Right atrium auricular region (tissue), 2 donors: ENCODE results near the gene ZNF532. TPM values are rescaled to one million over a fixed set of nuclear protein-coding genes. Genes with fewer than 3 reads are reported as not detected.

Source experiments
- DNase-seq: peaks from one replicate; pipeline ENCODE4 v3.0.0-alpha.2; 2019; ENCODE audit warnings: low spot score
- H3K27ac ChIP-seq, 2 donors: fragments of 200-600 bp; sonication (generic); 1 replicate in 1 of 2; 2 replicates in 1 of 2; pipeline ENCODE4 v1.5.1; 2016 to 2019
- H3K27me3 ChIP-seq, 2 donors: fragments of 200-600 bp; sonication (generic); one replicate each; pipeline versions ENCODE4 v1.5.1 to v1.6.0; 2017 to 2019
- H3K36me3 ChIP-seq: fragments of 200-600 bp; sonication (generic); one replicate; pipeline ENCODE4 v1.5.1; 2016
- H3K4me1 ChIP-seq, 2 donors: fragments of 200-600 bp; sonication (generic); one replicate each; pipeline versions ENCODE4 v1.5.1 to v1.6.0; 2017 to 2019
- H3K4me3 ChIP-seq, 2 donors: fragments of 200-600 bp; sonication (generic); 1 replicate in 1 of 2; 2 replicates in 1 of 2; pipeline ENCODE4 v1.5.1; 2017 to 2019; ENCODE audit warnings: mild to moderate bottlenecking in 1 of 2, moderate library complexity in 1 of 2
- H3K9me3 ChIP-seq, 2 donors: fragments of 200-600 bp; sonication (generic); one replicate each; pipeline ENCODE4 v1.5.1; 2019
- CTCF ChIP-seq, 2 donors: fragments of 200-600 bp; sonication (generic); IDR thresholded peaks; one replicate each; pipeline ENCODE4 v1.5.1; 2019; ENCODE audit warnings: antibody characterized with exemption in 2 of 2
- total RNA-seq, 2 donors: library from RNA; depleted of rRNA; stranded (reverse); fragments of >200 nt; gene quantifications; one replicate each; pipeline ENCODE4 v1.1.0, GENCODE V29; 2016

The ZNF532 gene
- total RNA-seq, 2 donors from 2014 or later, result 53.1 to 59.5 TPM

GRCh38 chr18:58878640-58879039 is 14.0 kb downstream of the ZNF532 start:
- Histone ChIP-seq H3K4me3 (no peak overlapping the region), H3K27ac (no peak overlapping the region), H3K36me3 (peaks cover 21% of the 10 kb centered on the region), H3K9me3 (no peaks in the 10 kb centered on the region), H3K4me1 (peaks cover 0 to 40% of the 10 kb centered on the region in 2 donors), H3K27me3 (no peaks in the 10 kb centered on the region)
- DNase-seq, result no peak
- no peak for TF ChIP-seq CTCF (IDR thresholded peaks at IDR 0.05)

DNA sequence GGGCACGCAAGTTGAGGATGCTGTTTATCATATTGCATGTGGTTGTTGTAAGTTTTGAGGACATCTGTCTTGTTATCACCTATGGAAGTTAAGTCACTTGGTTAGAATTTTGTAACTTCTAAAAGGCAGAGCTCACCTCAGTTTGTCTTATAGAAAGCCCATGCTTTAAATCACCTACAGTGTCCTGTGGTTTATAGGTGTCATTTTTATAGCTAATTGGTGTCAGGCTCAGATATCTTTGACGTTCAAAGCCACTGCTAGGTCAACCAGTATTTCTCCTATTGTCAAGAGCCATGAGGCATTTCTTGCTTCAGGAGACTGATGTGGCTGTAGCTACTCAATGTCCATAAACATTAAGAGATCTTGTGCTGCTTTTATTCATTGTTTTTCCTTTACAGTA is 16.8 kb downstream of the ZNF532 start:
- TF ChIP-seq CTCF (IDR thresholded peaks at IDR 0.05), result no peak
- Histone ChIP-seq H3K36me3 (peaks cover 2% of the 10 kb centered on the region), H3K27ac (no peak overlapping the region), H3K4me3 (no peak overlapping the region), H3K27me3 (no peaks in the 10 kb centered on the region), H3K9me3 (no peaks in the 10 kb centered on the region), H3K4me1 (peaks cover 0 to 43% of the 10 kb centered on the region in 2 donors)
- no peak for DNase-seq

- H3K36me3 ChIP-seq, result no peaks in the 10 kb centered on the region
Observed at GRCh38 chr18:58882044-58882443, 17.4 kb downstream of the ZNF532 start.

GRCh38 chr18:58882686-58883085 is 18.0 kb downstream of the ZNF532 start:
- DNase-seq, result no peak
- TF ChIP-seq CTCF (IDR thresholded peaks at IDR 0.05), result no peak
- no peaks in the 10 kb centered on the region for H3K27me3 ChIP-seq
- peaks cover 0 to 48% of the 10 kb centered on the region in 2 donors for H3K4me1 ChIP-seq
- no peak overlapping the region for H3K4me3 ChIP-seq
- H3K9me3 ChIP-seq, result no peaks in the 10 kb centered on the region
- H3K36me3 ChIP-seq, result no peaks in the 10 kb centered on the region
- H3K27ac ChIP-seq, result no peak overlapping the region

More at GRCh38 chr18:58882044-58882443, 17.4 kb downstream of the ZNF532 start:
- Histone ChIP-seq H3K27ac (no peak overlapping the region), H3K9me3 (no peaks in the 10 kb centered on the region), H3K27me3 (no peaks in the 10 kb centered on the region), H3K4me3 (no peak overlapping the region), H3K4me1 (peaks cover 0 to 48% of the 10 kb centered on the region in 2 donors)
- TF ChIP-seq CTCF (IDR thresholded peaks at IDR 0.05), result no peak
- DNase-seq, result no peak

GRCh38 chr18:58884680-58885079 is 20.0 kb downstream of the ZNF532 start:
- Histone ChIP-seq H3K4me3 (no peak overlapping the region), H3K27me3 (no peaks in the 10 kb centered on the region), H3K9me3 (no peaks in the 10 kb centered on the region), H3K36me3 (no peaks in the 10 kb centered on the region), H3K4me1 (peaks cover 0 to 54% of the 10 kb centered on the region in 2 donors), H3K27ac (no peak overlapping the region)
- no peak for TF ChIP-seq CTCF (IDR thresholded peaks at IDR 0.05)
- no peak for DNase-seq

DNA sequence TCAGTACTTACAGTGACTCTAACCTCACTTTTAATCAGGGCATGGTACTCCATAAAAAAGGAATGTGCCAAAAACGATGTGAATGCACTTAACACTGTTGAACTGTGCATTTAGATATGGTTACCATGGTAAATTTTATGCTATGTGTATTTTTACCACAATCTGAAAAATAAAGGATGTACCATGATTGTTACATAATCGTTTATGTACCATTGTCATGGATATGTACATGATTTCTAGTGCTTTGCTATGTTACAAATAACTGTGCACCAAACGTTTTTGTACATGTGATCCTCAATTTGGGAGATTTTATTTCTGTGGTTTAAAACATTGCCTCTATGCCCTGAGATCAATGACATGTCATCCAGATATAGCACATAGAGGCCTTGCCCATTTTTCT is 21.8 kb downstream of the ZNF532 start:
- TF ChIP-seq CTCF (IDR thresholded peaks at IDR 0.05), result no peak
- no peak for DNase-seq
- Histone ChIP-seq H3K4me3 (no peak overlapping the region), H3K27ac (peak overlapping the region in 1 of 2 donors; percentile 63), H3K4me1 (peaks cover 0 to 46% of the 10 kb centered on the region in 2 donors), H3K9me3 (no peaks in the 10 kb centered on the region), H3K36me3 (no peaks in the 10 kb centered on the region), H3K27me3 (no peaks in the 10 kb centered on the region)
